Stimulated activated CD4-positive, alpha-beta T cell treated with anti-CD3 and anti-CD28 coated beads, Interleukin-1b, Interleukin-23, amount 100 ng/mL, for 4 hours (primary cell): ENCODE measurements around the gene CAPZB.
"Not testable (repeated sequence)": the region's sequence is repeated elsewhere in the genome, so short reads cannot be mapped to it uniquely, and the experiment has no call there.

ENCODE experiments used
- DNase-seq, 2 donors: peaks; one replicate each; pipeline ENCODE4 v3.0.0-alpha.2; 2020; ENCODE audit warnings: low read depth in 2 of 2

Gene CAPZB

DNA sequence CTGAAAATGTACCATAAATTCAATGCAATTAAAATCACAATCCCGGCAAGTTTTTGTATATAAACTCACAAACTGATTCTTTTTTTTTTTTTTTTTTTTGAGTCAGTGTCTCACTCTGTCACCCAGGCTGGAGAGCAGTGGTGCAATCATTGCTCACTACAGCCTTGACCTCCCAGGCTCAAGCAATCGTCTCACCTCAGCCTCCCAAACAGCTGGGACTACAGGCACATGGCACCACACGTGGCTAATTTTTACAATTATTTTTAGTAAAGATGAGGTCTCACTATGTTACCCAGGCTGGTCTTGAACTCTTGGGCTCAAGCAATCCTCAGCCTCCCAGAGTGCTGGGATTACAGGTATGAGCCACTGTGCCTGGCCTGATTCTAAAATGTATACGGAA lies 12.1 kb upstream of the CAPZB start:
- not testable (repeated sequence) for DNase-seq

DNA sequence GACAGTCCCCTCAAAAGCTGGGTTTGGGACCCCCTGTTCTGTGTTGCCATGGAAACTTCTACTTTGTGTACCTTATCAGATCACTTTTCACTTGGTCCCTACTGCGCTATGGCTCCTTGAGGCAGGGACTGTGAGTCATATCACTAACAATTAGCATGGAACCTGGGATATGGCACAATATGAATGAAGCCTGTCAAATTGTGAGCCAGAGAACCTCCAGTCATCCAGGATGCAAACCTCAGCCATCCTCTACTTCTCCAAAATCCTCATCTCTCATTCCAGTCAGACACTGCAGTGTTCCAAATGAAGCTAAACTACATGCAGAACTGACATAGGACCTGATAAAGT lies 11.2 kb upstream of the CAPZB start:
- DNase-seq = no peak

DNA sequence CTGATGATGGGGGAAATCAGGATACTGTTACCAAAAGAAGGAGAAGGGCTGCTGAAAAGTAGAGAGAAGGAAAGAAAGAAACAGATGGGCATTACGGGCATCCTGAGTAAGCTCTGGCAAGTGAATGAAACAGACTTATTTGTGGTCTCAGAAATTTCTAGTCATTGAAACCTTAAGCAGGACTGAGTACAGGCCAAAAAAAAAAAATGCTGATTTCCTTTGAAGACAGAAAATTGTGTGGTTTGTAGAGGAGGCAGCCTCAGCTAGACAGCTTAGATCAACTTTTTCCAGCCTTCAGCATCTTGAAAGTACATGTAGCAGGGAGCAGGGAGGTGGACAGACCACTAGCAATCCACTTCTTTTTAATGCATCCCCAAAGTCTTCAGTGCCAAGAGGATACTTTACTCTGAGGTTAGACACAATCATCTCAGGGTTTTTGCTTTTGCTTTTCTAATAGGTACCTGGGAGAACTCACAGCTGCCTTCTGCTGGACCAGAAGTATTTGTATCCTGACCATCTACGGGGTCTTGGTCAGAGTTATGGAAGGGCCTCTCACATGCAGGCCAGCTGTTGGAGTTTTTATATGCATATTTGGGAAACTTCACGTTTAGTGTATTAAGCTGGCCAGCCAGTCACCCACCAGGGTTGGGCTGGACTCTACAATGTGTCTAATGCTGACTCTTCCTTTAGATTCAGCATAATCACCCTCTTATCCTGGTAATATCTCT lies 10.6 kb upstream of the CAPZB start:
- DNase-seq = no peak

DNA sequence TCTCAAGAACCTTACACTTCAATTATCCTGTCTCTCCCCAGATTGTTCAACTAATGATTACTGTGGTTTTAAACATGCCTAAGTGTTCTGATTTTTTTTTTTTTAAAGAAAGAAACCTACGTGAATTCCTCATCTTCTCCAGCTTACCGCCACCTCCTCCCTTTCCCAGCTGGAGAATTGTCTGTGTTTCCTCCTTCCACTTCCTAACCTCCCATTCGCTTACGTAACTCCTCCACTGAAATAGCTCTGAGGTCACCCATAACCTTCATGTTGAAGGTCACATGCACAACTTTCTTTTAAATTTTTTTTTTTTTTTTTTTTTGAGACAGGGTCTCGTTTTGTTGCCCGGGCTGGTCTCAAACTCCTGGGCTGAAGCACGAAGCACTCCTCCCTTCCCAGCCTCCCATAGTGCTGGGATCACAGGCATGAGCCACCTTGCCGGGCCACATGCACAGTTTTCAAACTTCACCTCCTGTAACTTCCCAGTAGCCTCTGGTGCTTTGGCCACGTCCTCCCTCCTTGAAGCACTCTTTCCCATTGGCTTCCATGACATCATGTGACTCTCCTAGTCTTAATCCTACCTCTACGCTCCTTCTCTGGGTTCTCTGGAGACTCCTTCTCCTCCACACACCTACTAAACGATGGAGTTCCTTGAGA lies 9.8 kb upstream of the CAPZB start:
- no peak for DNase-seq

DNA sequence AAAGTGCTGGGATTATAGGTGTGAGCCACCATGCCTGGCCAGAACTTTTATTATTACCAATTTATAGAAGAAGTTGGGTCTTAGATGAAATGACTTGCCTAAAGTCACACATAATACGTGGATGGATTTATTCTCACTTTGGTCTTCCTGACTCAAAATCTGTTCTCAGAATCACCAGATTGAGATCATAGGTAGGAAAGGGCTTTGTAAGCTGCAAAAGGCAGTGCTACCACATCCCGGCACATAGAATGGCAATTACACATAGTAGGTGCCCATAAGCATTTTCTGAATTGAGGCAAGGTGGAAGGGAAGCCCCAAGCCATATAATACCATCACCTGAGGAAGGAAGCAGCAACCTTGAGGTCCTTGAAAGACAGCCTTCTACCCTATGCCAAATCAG lies 8.2 kb upstream of the CAPZB start:
- DNase-seq = no peak

DNA sequence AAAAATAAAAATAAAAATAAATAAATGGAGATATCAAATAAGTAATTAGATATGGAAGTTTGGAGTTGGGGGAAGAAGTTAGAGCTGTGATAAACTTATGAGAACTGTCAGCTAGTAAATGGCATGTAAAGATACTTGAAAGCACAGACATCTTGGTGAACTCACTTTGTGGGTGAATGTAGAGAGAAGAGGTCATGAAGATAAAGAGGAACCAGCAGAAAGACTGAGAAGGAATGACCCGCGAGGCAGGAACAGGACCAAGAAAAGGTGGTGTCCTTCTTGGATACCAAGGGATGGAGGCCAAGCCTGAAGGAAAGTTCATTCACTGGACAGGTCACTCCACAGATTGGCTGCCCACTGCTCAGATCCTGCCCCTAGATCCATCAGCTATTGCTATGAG lies 4.7 kb upstream of the CAPZB start:
- no peak for DNase-seq

DNA sequence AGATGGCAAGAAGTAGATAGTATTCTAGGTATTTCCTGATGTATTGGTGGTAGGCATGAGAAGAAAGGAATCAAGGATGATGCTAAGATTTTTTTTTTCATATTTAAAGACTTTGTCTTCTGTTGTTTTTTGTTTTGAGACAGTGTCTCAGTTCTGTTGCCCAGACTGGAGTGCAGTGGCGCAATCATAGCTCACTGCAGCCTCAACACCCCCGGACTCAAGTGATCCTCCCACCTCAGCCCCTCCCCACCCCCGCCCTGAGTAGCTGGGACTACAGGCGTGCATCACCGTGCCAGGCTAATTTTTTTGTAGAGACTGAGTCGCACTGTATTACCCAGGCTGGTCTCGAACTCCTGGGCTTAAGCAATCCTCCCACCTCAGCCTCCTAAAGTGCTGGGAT lies 2.8 kb upstream of the CAPZB start:
- DNase-seq = no peak

DNA sequence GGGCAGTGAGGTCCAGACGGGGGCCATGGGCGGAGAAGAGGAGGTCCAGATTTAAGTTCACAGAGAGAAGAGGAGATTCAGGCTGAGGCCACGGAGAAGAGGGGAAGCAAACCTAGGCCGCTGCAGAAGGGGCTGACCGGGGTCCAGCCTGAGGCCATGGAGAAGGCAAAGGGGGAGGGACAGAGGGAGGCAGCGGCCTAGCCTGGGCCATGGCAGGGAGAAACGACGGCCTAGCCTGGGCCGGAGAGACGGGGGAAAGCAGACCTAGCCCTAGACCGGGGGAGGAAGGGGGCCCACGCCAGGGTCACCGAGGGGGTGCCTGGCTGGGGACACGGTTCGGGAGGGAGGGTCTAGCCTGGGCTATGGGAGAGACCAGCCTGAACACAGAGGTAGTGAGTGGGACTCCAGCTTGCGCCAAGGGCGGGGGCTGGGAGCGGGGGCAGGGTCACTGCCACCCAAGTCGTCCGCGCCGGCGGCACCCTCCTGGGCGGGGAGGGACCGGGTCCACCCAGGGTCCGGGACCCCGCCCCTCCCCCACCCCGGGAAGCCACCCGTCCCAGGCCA lies 459 bp downstream of the CAPZB start:
- no peak for DNase-seq

DNA sequence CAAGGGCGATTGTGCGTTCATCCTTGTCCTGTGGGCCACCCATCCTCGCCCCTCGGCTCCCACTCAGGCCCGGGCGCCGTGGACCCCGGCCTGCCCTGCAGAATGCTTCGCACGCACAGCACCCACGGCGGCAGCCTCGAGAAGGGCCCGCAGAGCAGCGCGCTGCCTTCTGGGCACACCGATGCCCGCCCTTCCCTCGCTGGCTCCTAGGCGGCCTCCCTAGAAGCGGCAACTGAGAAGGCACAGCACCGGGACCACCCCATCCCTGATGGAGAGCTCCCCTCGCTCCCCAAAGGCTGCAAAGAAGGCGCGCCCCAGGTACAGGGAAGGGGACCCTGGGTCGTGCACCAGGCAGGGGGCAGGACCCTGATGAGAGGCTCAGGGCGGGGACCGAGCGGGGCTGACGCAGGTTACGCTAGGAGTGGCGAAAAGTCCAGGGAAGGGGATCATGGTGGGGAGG lies 971 bp downstream of the CAPZB start:
- no peak for DNase-seq

DNA sequence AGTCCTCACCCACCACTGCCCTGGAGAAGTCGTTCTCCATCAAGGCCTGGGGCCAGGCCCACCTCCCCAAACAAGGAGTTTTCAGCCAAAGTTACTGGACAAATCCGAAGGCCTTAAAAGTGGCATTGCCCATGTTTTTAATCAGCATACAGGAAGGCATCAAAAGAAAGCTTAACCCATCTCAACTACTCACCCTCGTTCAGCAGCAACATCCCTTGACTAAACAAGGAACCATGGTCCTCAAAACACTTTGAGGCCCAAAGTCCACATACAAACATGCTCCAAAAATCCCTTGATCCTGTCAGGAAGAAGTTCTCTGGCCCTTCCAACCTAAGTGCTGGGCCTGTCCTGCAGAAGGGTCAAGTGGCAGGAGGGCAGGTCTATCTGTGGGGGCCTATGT lies 1.6 kb downstream of the CAPZB start:
- DNase-seq = no peak

DNA sequence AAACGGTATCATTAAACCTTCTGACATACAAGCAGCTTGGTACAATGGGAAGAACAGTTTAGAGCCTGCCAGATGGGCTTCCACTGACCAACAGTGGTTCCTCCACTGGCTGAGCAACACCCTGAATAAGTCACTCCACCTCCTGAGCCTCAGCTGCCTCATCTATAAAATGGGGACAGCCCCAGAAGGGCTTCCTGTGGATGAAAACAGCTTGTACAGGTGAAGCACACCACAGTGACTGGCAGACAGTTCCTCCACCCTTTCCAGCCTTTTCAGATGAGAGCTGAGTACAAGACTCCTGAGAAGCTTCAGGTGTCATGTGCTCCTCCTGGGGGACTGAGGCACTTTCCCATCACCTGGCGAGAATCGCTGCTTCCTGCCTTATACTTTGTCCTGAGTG lies 2.1 kb downstream of the CAPZB start:
- DNase-seq = no peak

DNA sequence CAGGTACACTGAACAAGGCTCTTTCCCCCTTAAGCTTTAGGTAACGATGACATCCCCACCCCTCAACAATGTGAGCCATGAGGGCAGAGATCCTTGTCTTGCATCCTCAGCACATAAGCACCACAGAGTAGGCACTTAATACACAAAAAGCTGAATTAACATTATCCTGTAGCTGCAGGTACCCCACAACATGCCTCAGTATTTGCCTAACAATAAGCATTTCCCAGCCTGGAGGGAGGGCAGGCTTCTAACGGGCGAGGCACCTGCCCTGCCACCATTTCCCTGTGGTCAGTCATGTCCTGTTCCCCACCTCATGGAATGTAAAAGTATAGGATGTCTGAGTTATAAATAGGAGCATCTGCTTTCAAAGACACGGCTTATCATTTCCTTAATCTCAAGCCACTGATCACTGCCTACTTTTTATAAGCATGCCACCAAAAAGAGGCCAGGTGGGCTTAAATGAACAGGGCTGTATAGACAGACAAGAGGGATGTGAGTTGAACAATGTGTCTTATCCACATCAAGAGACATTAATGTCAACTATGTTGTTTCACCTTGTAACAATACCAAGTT lies 3.4 kb downstream of the CAPZB start:
- DNase-seq = no peak

DNA sequence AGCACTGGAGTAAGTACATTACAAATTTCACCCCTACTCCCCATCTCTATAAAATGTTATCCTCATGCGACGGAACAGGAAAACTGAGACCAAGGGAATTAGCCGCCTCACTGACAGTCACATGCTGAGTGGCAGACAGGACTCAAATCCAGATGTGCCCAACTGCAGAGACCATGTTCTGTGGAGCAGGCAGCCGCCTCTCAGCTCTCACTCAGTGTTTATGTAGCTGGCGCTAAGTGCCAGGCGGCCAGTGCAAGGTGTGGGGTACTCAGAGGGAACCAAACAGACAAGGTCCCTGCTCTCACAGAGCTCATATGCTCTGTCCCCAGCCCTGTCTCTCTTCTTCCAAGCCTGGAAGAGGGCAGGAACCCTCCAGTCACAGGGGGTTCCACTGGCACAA lies 5.1 kb downstream of the CAPZB start:
- no peak for DNase-seq

DNA sequence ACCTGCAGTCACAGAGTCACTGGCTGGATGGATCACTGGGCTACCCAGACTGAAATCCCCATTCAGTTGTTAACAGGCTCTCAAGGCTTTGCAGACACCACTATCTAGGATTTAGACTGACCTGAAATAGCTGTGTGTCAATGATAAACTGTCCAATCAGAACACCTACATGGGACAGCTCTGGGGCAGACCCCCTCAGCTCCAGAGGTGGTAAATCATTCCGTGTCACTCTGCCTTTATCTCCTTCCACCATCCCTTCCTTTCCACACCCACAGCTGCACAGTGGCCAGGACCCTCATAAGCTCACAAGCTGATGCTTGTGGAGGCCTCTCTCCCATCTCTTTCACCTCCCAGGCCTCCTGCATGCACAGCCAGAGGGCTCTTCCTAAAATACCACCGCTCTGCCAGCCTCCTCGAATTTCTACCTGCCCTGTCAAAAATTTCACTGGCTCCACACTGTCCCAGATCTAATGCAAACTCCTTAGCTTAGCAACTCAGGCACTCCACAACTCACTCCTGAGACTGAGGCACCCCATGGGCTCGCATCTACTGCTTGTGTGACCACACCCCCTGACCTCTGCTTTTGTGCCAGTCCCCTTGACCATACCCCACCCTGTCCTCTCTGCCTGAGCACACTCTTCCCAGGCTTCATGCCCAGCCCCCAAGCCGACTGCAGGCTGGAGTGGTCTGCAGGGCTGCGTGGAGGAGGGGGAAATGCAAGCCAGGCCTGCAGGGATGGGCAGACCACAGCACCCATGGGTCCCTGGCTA lies 5.8 kb downstream of the CAPZB start:
- no peak for DNase-seq

DNA sequence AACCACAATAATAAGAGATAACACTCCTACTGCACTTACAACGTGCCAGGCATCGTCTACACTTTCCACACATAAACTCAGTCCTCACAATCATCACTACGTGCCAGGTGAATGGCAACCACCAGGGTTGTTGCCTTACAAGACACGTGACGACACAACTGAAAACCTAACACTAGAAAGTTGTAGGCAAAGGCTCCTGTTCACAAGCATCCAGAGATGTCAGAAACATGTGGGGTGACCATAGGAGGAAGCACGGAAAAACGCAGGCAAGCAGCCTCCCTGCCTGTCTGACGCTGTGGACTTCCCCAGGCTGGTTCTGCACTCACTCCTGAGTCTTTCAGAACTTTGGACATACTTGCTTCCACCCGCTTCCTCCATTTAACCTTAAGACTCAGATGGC lies 7.0 kb downstream of the CAPZB start:
- DNase-seq = no peak

DNA sequence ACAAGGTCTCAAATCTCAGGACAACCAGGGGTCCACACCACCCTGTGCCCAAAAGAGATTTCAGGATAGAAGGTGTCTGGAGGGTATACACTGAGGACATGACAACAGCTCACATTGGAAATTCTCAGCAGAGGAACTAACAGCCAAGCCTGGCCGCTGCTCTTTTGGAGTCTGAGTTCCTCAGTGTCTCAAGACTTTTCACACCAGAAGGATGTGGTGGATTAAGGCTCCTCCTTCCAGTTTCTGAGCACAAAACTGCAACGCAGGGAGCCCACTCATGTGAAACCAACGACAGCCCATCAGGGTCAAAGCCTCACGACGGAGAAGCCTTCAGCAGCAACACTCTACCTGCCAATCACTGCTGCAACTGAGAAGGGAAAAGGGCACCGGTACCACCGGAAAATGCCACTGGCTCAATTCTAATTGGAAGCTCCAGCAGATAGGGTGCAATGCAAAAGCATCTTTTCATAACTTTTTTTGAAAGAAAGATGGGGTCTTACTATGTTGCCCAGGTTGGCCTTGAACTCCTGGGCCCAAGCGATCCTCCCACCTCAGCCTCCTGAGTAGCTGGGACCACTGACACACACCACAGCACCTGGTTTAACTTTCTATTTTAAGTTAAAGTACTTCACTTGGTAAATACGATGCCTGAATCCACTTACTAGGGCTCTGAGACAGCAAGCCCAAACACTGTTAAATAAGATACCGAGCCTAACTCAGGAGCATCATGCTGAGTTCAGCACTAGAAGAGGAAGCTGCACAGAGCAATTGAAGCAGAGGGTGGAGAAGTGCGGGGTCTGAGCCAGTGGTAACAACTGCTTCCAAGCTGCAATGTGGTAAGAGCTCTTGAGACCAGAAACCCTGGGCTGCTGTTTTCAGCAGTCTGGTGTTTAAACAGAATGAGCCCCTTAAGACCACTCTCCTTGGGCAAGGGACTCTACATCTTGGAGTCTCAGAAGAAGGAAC lies 7.8 kb downstream of the CAPZB start:
- DNase-seq = no peak

DNA sequence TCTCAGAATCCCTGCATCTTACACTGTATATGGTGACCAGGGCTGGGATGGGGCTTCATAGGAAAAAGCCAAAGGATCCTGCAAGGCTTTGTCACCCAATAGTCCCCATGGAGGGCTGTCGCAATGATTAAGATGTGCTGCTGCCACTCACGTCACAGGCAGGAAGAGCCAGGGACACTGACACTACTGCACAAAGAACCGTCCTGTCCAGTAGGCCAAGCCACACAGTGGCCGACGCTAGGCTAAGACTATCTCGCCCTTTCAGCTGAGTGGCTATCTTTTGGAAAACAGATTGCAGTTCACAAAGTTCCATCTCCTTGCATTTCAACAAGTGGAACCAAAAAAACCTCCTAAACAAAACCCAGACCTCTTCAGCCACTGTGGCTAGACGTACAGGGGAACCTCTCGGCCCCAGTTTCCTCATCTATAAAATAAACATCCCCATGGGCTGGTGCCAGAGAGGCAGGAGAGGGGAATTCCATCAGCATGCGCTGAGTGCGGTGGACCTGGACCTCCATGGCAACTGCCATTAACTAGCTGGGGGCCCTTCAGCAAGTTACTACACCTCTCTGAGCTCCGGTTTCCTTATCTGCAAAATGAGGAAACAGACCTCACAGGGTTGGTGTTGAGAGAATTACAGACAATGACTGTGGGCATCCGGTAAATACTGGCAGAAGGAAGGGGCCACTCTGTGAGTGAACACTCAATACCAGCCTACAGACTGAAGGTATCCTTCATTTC lies 8.7 kb downstream of the CAPZB start:
- DNase-seq = no peak

DNA sequence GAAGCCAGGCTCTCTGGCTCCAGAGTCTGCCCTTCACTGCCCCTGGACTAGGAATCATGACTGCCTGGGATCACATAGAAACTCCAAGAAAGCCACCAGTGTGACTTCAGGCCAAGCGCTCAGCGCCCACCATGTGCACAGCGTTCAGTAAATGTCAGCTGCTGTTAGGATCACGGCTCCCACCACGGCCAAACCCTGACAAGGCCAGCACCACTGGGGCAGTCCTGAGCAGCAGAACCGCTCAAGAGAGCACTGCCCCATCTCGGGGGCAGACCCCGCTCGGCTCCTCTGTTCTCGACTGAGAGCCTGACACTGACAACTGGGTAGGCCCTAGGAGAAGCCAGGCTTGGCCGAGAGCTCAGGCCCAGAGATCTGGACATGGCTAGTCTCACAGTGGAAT lies 10.0 kb downstream of the CAPZB start:
- DNase-seq = no peak

DNA sequence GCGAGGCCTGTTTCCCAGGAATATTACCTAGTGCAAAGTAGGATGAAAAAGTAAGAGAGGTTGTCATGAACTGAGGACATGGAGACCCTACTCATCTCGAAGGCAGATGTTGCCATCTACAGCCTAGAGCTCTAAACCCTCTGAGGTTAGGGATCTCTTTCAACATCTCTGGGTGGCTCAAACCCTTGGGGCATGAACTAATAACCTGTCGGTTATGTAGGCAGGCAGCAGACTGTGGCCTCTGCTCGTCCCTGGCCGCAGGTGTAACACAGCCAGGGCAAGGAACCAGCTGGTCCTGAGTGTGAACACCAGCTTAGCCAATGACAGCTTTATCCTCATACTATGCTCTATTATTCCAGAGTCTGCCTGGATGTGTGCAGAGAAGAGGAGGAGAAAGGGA lies 13.2 kb downstream of the CAPZB start:
- DNase-seq = no peak

DNA sequence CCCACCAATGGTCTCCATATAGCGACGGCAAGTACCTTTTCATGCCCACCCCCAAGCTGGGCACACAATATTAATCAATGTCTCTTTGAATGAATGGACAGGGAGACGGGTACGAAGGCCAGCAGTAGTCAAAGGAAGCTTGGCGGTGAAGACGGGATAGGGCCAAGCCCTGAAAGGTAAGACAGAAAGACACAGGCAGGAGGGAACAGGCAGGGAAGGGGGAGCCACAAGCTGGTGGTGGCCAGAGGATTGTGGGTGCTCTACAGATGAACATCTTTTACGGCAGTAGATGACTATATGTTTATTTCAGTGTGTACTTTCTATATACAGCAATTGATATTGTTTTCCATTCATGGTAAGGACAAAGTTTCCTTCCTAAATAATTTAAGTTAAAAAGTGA lies 16.3 kb downstream of the CAPZB start:
- no peak for DNase-seq
